KMS-11 (cell line): ENCODE measurements around the gene HIPK1.

Experiments
- H2AFZ ChIP-seq: fragments of 200-600 bp; sonication (generic); 2 replicates; pipeline ENCODE4 v1.6.1; 2016; ENCODE audit warnings: antibody characterized with exemption, mixed run types, low read depth
- H3K27ac ChIP-seq: fragments of 200-600 bp; sonication (generic); 2 replicates; pipeline ENCODE4 v1.6.1; 2016; ENCODE audit warnings: mild to moderate bottlenecking, mixed run types
- H3K27me3 ChIP-seq: fragments of 200-600 bp; sonication (generic); 2 replicates; pipeline ENCODE4 v1.6.1; 2017; ENCODE audit warnings: mild to moderate bottlenecking, low read depth, mixed run types, moderate library complexity; ENCODE audit not compliant: insufficient read depth
- H3K36me3 ChIP-seq: fragments of 200-600 bp; sonication (generic); 2 replicates; pipeline ENCODE4 v1.6.1; 2017; ENCODE audit warnings: mild to moderate bottlenecking, mixed run types; ENCODE audit not compliant: insufficient read depth
- H3K4me1 ChIP-seq: fragments of 200-600 bp; sonication (generic); 2 replicates; pipeline ENCODE4 v1.6.1; 2016; ENCODE audit warnings: mild to moderate bottlenecking, low read depth, mixed run types; ENCODE audit not compliant: poor library complexity, severe bottlenecking
- H3K4me2 ChIP-seq: fragments of 200-600 bp; sonication (generic); 2 replicates; pipeline ENCODE4 v1.7.0; 2016; ENCODE audit warnings: mild to moderate bottlenecking, mixed run types
- H3K4me3 ChIP-seq: fragments of 200-600 bp; sonication (generic); IDR thresholded peaks from 2 replicates; pipeline ENCODE4 v1.6.1; 2017; ENCODE audit warnings: low read depth, low read length, mixed read lengths; ENCODE audit not compliant: insufficient read depth
- H3K79me2 ChIP-seq: fragments of 200-600 bp; sonication (generic); 2 replicates; pipeline ENCODE4 v1.6.1; 2016; ENCODE audit warnings: low read depth, mixed run types; ENCODE audit not compliant: insufficient read depth
- H3K9ac ChIP-seq: fragments of 200-600 bp; sonication (generic); 2 replicates; pipeline ENCODE4 v1.6.1; 2016; ENCODE audit warnings: mild to moderate bottlenecking, mixed run types
- H4K20me1 ChIP-seq: fragments of 200-600 bp; sonication (generic); 2 replicates; pipeline ENCODE4 v1.6.1; 2016; ENCODE audit warnings: mild to moderate bottlenecking, mixed run types; ENCODE audit not compliant: insufficient read depth
- TF ChIP-seq, protein P1 (sequence below): fragments of 200-600 bp; sonication (generic); conservative IDR thresholded peaks from 2 replicates; pipeline ENCODE4 v1.6.1; 2017; ENCODE audit warnings: low read depth, mild to moderate bottlenecking, antibody characterized with exemption, low read length, moderate library complexity, mixed read lengths

Gene HIPK1

DNA sequence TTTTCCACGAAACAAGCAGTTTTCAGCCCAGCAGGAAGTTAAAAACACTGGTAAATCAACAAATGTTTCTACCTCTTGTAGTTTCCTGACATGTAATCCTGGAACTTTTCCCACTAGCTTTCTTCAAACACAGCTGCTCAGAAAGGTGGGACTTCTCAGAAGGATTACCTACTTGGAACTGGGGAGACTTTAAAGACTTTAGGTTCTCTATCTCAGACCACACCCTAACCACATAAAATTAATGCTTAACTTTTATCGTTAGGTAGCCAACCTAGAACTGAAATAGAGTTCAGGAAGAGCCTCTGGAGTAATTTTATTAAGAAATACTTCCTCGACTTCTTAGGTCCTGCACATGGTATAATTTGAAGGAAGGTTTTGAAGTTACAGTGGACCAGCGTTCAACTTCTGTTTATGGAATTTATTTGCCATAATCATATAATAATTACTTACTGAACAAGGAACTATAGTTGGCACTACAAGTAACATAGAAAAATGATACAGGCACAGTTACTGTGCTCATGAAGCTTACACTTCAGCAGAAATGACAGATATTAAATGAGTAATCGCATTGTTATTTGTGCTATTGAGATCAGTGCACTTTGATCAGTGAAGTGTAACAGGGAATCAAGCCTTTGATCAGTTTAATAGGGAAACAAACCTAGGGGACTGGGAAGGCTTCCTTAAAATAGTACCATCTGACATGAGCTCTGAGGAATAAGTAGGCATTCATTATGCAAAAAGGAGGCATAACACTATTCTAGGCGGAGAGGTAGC lies 41.5 kb upstream of the HIPK1 start, which contains the start of gene BCL2L15:
TSS of gene BCL2L15 (minus strand) at position 180 of the 774 bp plus-strand sequence. CDS start 206 bp downstream, outside the sequence.
- H3K36me3 ChIP-seq = no peaks in the 10 kb centered on the region
- no peak within 1 kb of the TSS for H3K9ac ChIP-seq
- TF ChIP-seq, protein P1, sequence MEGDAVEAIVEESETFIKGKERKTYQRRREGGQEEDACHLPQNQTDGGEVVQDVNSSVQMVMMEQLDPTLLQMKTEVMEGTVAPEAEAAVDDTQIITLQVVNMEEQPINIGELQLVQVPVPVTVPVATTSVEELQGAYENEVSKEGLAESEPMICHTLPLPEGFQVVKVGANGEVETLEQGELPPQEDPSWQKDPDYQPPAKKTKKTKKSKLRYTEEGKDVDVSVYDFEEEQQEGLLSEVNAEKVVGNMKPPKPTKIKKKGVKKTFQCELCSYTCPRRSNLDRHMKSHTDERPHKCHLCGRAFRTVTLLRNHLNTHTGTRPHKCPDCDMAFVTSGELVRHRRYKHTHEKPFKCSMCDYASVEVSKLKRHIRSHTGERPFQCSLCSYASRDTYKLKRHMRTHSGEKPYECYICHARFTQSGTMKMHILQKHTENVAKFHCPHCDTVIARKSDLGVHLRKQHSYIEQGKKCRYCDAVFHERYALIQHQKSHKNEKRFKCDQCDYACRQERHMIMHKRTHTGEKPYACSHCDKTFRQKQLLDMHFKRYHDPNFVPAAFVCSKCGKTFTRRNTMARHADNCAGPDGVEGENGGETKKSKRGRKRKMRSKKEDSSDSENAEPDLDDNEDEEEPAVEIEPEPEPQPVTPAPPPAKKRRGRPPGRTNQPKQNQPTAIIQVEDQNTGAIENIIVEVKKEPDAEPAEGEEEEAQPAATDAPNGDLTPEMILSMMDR = no peak
- H3K27ac ChIP-seq = no peak within 1 kb of the TSS
- no peaks in the 10 kb centered on the region for H3K79me2 ChIP-seq
- H3K4me1 ChIP-seq = peaks cover under 1% of the 10 kb centered on the region
- H3K27me3 ChIP-seq = no peaks in the 10 kb centered on the region
- no peak within 1 kb of the TSS for H2AFZ ChIP-seq
- H3K4me2 ChIP-seq = no peak within 1 kb of the TSS
- H4K20me1 ChIP-seq = no peaks in the 10 kb centered on the region
- H3K4me3 ChIP-seq = no peak within 1 kb of the TSS

GRCh38 chr1:113890816-113891215 lies 38.3 kb upstream of the HIPK1 start:
- Histone ChIP-seq H3K79me2 (no peaks in the 10 kb centered on the region), H2AFZ (no peak overlapping the region), H3K4me1 (no peaks in the 10 kb centered on the region), H3K9ac (no peak overlapping the region), H3K27ac (no peak overlapping the region), H3K27me3 (no peaks in the 10 kb centered on the region), H3K4me2 (no peak overlapping the region), H3K4me3 (no peak overlapping the region), H4K20me1 (no peaks in the 10 kb centered on the region), H3K36me3 (no peaks in the 10 kb centered on the region)
- TF ChIP-seq, protein P1 = no peak

DNA sequence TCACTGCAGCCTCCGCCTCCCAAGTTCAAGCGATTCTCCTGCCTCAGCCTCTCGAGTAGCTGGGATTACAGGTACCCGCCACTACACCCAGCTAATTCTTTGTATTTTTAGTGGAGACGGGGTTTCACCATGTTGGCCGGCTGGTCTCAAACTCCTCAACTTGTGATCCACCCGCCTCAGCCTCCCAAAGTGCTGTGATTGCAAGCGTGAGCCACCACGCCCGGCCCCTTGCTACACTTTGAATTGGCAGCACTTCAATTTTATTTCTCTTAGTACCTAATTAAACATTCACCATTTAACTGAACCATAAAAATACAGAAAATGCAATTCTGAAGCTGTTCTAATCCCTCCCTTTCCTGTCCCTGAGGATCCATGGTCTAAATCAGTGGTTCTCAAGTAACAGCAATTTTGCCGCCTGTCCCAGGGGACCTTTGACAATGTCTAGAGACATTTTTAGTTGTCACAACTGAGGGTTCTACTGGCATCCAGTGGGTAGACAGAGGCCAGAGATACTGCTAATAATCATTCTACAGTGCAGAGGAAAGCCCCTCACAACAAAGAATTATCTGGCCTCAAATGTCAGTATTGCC lies 37.4 kb upstream of the HIPK1 start:
- no peak overlapping the region for H3K4me2 ChIP-seq
- no peaks in the 10 kb centered on the region for H4K20me1 ChIP-seq
- no peaks in the 10 kb centered on the region for H3K36me3 ChIP-seq

GRCh38 chr1:113893267-113893666 lies 35.9 kb upstream of the HIPK1 start:
- Histone ChIP-seq H3K36me3 (no peaks in the 10 kb centered on the region), H3K79me2 (no peaks in the 10 kb centered on the region), H3K4me1 (no peaks in the 10 kb centered on the region), H3K4me2 (no peak overlapping the region), H3K9ac (no peak overlapping the region), H2AFZ (no peak overlapping the region), H3K27ac (no peak overlapping the region), H3K4me3 (no peak overlapping the region), H3K27me3 (no peaks in the 10 kb centered on the region), H4K20me1 (no peaks in the 10 kb centered on the region)
- TF ChIP-seq, protein P1 = no peak

More for the DNA sequence above, 37.4 kb upstream of the HIPK1 start:
- Histone ChIP-seq H3K4me1 (no peaks in the 10 kb centered on the region), H2AFZ (no peak overlapping the region), H3K9ac (no peak overlapping the region), H3K79me2 (no peaks in the 10 kb centered on the region), H3K4me3 (no peak overlapping the region), H3K27me3 (no peaks in the 10 kb centered on the region), H3K27ac (no peak overlapping the region)
- TF ChIP-seq, protein P1 = no peak
